ENCODE results near the gene FGF14. TPM values are rescaled to one million over a fixed set of nuclear protein-coding genes. Genes with fewer than 3 reads are reported as not detected.

The FGF14 gene
- total and polyA plus RNA-seq, 5 experiments from 2014 or later = not detected

- H3K9me3 Mint-ChIP-seq = no peaks in the 10 kb centered on the region
- H3K27me3 Mint-ChIP-seq = peaks cover 10 to 31% (median 18%) of the 10 kb centered on the region in 5 donors
- H3K27ac Mint-ChIP-seq = peak overlapping the region in 9 of 10 donors; percentile 47 to 94 (median 90)
- no peak for DNase-seq
- ATAC-seq = no peak
- POLR2A ChIA-PET = interaction anchor here (0.8 to 3.5 kb wide), 3 partner anchors 9 to 451 kb away, joined by 3 to 13 read pairs (median 13); partner anchors contain the start of genes ERCC5 and TPP2
- peaks cover 10 to 24% (median 20%) of the 10 kb centered on the region in 4 donors for H3K4me1 Mint-ChIP-seq
- peak overlapping the region; percentile 84 to 94 (median 90) for H3K4me3 Mint-ChIP-seq
- no peaks in the 10 kb centered on the region for H3K36me3 Mint-ChIP-seq
Measured at GRCh38 chr13:102395174-102395573, 6.7 kb downstream of the FGF14 start.

GRCh38 chr13:102394158-102395053 lies 7.4 kb downstream of the FGF14 start:
- H3K4me3 Mint-ChIP-seq = peak overlapping the region; percentile 84 to 94 (median 90)
- H3K27me3 Mint-ChIP-seq = peaks cover 7 to 26% (median 13%) of the 10 kb centered on the region in 5 donors
- POLR2A ChIA-PET = interaction anchor here (0.8 to 3.5 kb wide), 3 partner anchors 8 to 452 kb away, joined by 3 to 13 read pairs (median 13); partner anchors contain the start of genes ERCC5 and TPP2
- no peaks in the 10 kb centered on the region for H3K9me3 Mint-ChIP-seq
- H3K4me1 Mint-ChIP-seq = peaks cover 7 to 19% (median 15%) of the 10 kb centered on the region in 4 donors
- ATAC-seq (peak; percentile 90 to 92), DNase-seq (peak; percentile 90 to 99 (median 96))
- no peaks in the 10 kb centered on the region for H3K36me3 Mint-ChIP-seq
- H3K27ac Mint-ChIP-seq = peak overlapping the region; percentile 47 to 94 (median 91)

GRCh38 chr13:102392481-102393209 lies 9.2 kb downstream of the FGF14 start:
- DNase-seq (no peak), ATAC-seq (no peak)
- Mint-ChIP-seq H3K27ac (peak overlapping the region in 6 of 10 donors; percentile 16 to 94 (median 82)), H3K4me1 (peaks cover 6 to 17% (median 13%) of the 10 kb centered on the region in 4 donors), H3K36me3 (peaks cover 0 to 3% (median 0%) of the 10 kb centered on the region in 3 donors), H3K9me3 (no peaks in the 10 kb centered on the region), H3K27me3 (peaks cover 7 to 22% (median 9%) of the 10 kb centered on the region in 5 donors), H3K4me3 (peak overlapping the region in 5 of 10 donors; percentile 7 to 91 (median 27))
- POLR2A ChIA-PET = interaction anchor here (3.5 kb wide), 1 partner anchor 453 kb away, joined by 13 read pairs; the partner anchor contains the start of gene ERCC5

GRCh38 chr13:102386461-102386860 lies 15.4 kb downstream of the FGF14 start:
- POLR2A ChIA-PET = interaction anchor here (0.7 kb wide), 1 partner anchor 8 kb away, joined by 3 read pairs; no protein-coding TSS in a partner anchor
- ATAC-seq (no peak), DNase-seq (no peak)
- Mint-ChIP-seq H3K27ac (no peak overlapping the region), H3K9me3 (no peaks in the 10 kb centered on the region), H3K27me3 (peaks cover 2 to 24% (median 11%) of the 10 kb centered on the region in 5 donors), H3K4me1 (no peaks in the 10 kb centered on the region), H3K4me3 (no peak overlapping the region), H3K36me3 (peaks cover 0 to 3% (median 0%) of the 10 kb centered on the region in 3 donors)

GRCh38 chr13:102380012-102380411 lies 21.8 kb downstream of the FGF14 start:
- H3K4me1 Mint-ChIP-seq = no peaks in the 10 kb centered on the region
- DNase-seq = no peak
- no peaks in the 10 kb centered on the region for H3K9me3 Mint-ChIP-seq
- peaks cover 2 to 14% (median 7%) of the 10 kb centered on the region in 5 donors for H3K27me3 Mint-ChIP-seq
- POLR2A ChIA-PET = no interaction called here
- no peak overlapping the region for H3K4me3 Mint-ChIP-seq
- no peak for ATAC-seq
- H3K36me3 Mint-ChIP-seq = peaks cover 0 to 3% (median 0%) of the 10 kb centered on the region in 3 donors
- no peak overlapping the region for H3K27ac Mint-ChIP-seq

- Mint-ChIP-seq H3K27ac (no peak overlapping the region), H3K27me3 (peaks cover 2 to 6% (median 4%) of the 10 kb centered on the region in 5 donors), H3K9me3 (no peaks in the 10 kb centered on the region), H3K4me3 (no peak overlapping the region), H3K4me1 (no peaks in the 10 kb centered on the region), H3K36me3 (peaks cover 0 to 3% (median 0%) of the 10 kb centered on the region in 3 donors)
- POLR2A ChIA-PET = no interaction called here
- ATAC-seq (no peak), DNase-seq (no peak)
Measured at GRCh38 chr13:102376318-102376717, 25.5 kb downstream of the FGF14 start.

- Mint-ChIP-seq H3K9me3 (no peaks in the 10 kb centered on the region), H3K4me3 (no peak overlapping the region), H3K27me3 (peaks cover 0 to 4% (median 0%) of the 10 kb centered on the region in 5 donors), H3K36me3 (peaks cover 0 to 3% (median 0%) of the 10 kb centered on the region in 3 donors), H3K4me1 (no peaks in the 10 kb centered on the region), H3K27ac (no peak overlapping the region)
- POLR2A ChIA-PET = no interaction called here
- DNase-seq = no peak
- no peak for ATAC-seq
Measured at GRCh38 chr13:102374726-102375125, 27.1 kb downstream of the FGF14 start.

- no peak overlapping the region for H3K27ac Mint-ChIP-seq
- H3K4me3 Mint-ChIP-seq = no peak overlapping the region
- H3K36me3 Mint-ChIP-seq = peaks cover 0 to 3% (median 0%) of the 10 kb centered on the region in 3 donors
- POLR2A ChIA-PET = no interaction called here
- no peaks in the 10 kb centered on the region for H3K4me1 Mint-ChIP-seq
- H3K27me3 Mint-ChIP-seq = peaks cover 0 to 4% (median 0%) of the 10 kb centered on the region in 5 donors
- DNase-seq (no peak), ATAC-seq (no peak)
- H3K9me3 Mint-ChIP-seq = no peaks in the 10 kb centered on the region
Measured at GRCh38 chr13:102374233-102374632, 27.6 kb downstream of the FGF14 start.

GRCh38 chr13:102373221-102373620 lies 28.6 kb downstream of the FGF14 start:
- no peaks in the 10 kb centered on the region for H3K9me3 Mint-ChIP-seq
- ATAC-seq = no peak
- H3K4me1 Mint-ChIP-seq = no peaks in the 10 kb centered on the region
- H3K27me3 Mint-ChIP-seq = peaks cover 0 to 4% (median 0%) of the 10 kb centered on the region in 5 donors
- DNase-seq = no peak
- peaks cover 0 to 3% (median 0%) of the 10 kb centered on the region in 3 donors for H3K36me3 Mint-ChIP-seq
- no peak overlapping the region for H3K4me3 Mint-ChIP-seq
- no peak overlapping the region for H3K27ac Mint-ChIP-seq
- POLR2A ChIA-PET = no interaction called here

- POLR2A ChIA-PET = no interaction called here
- DNase-seq (no peak), ATAC-seq (no peak)
- Mint-ChIP-seq H3K27me3 (peaks cover 2 to 13% (median 8%) of the 10 kb centered on the region in 5 donors), H3K4me3 (no peak overlapping the region), H3K36me3 (no peaks in the 10 kb centered on the region), H3K9me3 (no peaks in the 10 kb centered on the region), H3K4me1 (no peaks in the 10 kb centered on the region), H3K27ac (no peak overlapping the region)
Measured at GRCh38 chr13:102369302-102369701, 32.5 kb downstream of the FGF14 start.

- Mint-ChIP-seq H3K9me3 (no peaks in the 10 kb centered on the region), H3K36me3 (no peaks in the 10 kb centered on the region), H3K27me3 (peaks cover 2 to 21% (median 13%) of the 10 kb centered on the region in 5 donors), H3K4me1 (no peaks in the 10 kb centered on the region), H3K27ac (peak overlapping the region in 1 of 10 donors; percentile 2), H3K4me3 (no peak overlapping the region)
- ATAC-seq = no peak
- DNase-seq = no peak
- POLR2A ChIA-PET = no interaction called here
Measured at GRCh38 chr13:102367836-102368235, 34.0 kb downstream of the FGF14 start.

- Mint-ChIP-seq H3K9me3 (no peaks in the 10 kb centered on the region), H3K36me3 (no peaks in the 10 kb centered on the region), H3K27ac (no peak overlapping the region), H3K4me1 (no peaks in the 10 kb centered on the region), H3K27me3 (peaks cover 10 to 54% (median 23%) of the 10 kb centered on the region in 5 donors), H3K4me3 (no peak overlapping the region)
- no peak for DNase-seq
- POLR2A ChIA-PET = no interaction called here
- no peak for ATAC-seq
Measured at GRCh38 chr13:102361113-102361512, 40.7 kb downstream of the FGF14 start.
